Activated CD8-positive, alpha-beta T cell treated with anti-CD3 and anti-CD28 coated beads for 36 hours (primary cell): ENCODE measurements around the gene HAGH. TPM values are rescaled to one million over a fixed set of nuclear protein-coding genes. Genes with fewer than 3 reads are reported as not detected.
"Not testable (repeated sequence)": the region's sequence is repeated elsewhere in the genome, so short reads cannot be mapped to it uniquely, and the experiment has no call there.

ENCODE experiments used
- ATAC-seq: fragments of 200-7000 bp; cut with Tn5 transposase; one replicate; pipeline ENCODE4 v1.10.0; 2021; ENCODE audit warnings: mild to moderate bottlenecking, moderate library complexity
- CTCF ChIA-PET: fragments of 350-600 bp; sonication (Branson Sonifier 250); formaldehyde crosslinking; loops from one replicate; lab custom pipeline; 2021; ENCODE audit warnings: antibody characterized with exemption; lab: Charles Lee
- POLR2A ChIA-PET: fragments of 350-600 bp; sonication (Branson Sonifier 250); formaldehyde crosslinking; loops from one replicate; lab custom pipeline; 2021; ENCODE audit warnings: antibody characterized with exemption; lab: Charles Lee
- DNase-seq: peaks from one replicate; pipeline ENCODE4 v3.0.0-alpha.2; 2020
- H3K27ac Mint-ChIP-seq: one replicate; pipeline ENCODE4 v1.8.0; 2021; ENCODE audit warnings: mild to moderate bottlenecking, mixed read lengths
- H3K27me3 Mint-ChIP-seq: one replicate; pipeline ENCODE4 v1.8.0; 2021; ENCODE audit warnings: mixed read lengths
- H3K36me3 Mint-ChIP-seq: one replicate; pipeline ENCODE4 v1.8.0; 2021; ENCODE audit warnings: low read depth, mixed read lengths
- H3K4me1 Mint-ChIP-seq: one replicate; pipeline ENCODE4 v1.8.0; 2021; ENCODE audit warnings: low read depth, mixed read lengths
- H3K4me3 Mint-ChIP-seq: one replicate; pipeline ENCODE4 v1.8.0; 2021; ENCODE audit warnings: mild to moderate bottlenecking, moderate library complexity, mixed read lengths
- H3K9me3 Mint-ChIP-seq: one replicate; pipeline ENCODE4 v1.8.0; 2021; ENCODE audit warnings: mixed read lengths
- intact Hi-C: fragments of 100-400 bp; cut with micrococcal nuclease; formaldehyde crosslinking; loops from one replicate; pipeline ENCODE4 v1.10.0; 2022
- total RNA-seq, 2 experiments: library from RNA; stranded (reverse); gene quantifications; one replicate each; pipeline ENCODE4 v1.2.3, GENCODE V29; 2021
- TF ChIP-seq, protein P1 (sequence below): fragments of 200-600 bp; IDR thresholded peaks from one replicate; pipeline ENCODE4 v1.8.0; 2022; ENCODE audit warnings: antibody characterized with exemption, mild to moderate bottlenecking

HAGH gene
- 10 to 100 TPM; 32.0 to 35.7 TPM for total RNA-seq

DNA sequence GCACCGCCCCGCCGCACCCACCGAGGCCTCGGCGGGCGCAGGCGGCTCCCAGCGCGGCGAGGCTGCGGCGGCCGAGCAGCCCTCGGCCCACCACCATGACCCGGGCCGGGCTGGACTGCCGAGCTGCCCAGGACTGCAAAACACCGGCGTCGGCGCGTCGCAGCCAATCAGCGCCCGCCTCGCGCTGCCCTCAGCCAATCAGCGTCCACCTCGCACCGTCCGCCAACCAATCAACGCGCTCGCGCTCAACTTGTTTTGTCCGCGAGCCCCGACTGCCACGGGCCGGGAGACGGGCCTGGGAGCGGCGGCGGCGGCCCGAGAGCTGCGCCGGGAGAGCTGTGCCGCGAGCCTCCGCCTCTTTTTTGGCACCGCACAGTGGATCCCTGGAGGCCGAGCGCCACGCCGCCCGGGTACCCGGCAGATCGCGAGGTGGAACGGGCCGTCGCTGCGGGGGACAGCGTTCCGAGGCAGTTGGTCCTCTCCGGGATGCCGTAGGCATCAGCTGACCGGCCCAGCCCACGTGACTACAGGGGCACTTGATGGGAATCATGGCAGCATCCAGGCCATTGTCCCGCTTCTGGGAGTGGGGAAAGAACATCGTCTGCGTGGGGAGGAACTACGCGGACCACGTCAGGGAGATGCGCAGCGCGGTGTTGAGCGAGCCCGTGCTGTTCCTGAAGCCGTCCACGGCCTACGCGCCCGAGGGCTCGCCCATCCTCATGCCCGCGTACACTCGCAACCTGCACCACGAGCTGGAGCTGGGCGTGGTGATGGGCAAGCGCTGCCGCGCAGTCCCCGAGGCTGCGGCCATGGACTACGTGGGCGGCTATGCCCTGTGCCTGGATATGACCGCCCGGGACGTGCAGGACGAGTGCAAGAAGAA lies at the start of gene HAGH, which contains the start of gene FAHD1:
Gene HAGH (minus strand): TSS at position 135 of the 883 bp plus-strand sequence. CDS start 38 bp downstream, at position 97.
Gene FAHD1 (plus strand): TSS at position 516 of the 883 bp plus-strand sequence. CDS start 33 bp downstream, at position 549.
- Mint-ChIP-seq H3K9me3 (no peaks in the 10 kb centered on the region), H3K36me3 (peaks cover 4% of the 10 kb centered on the region), H3K4me1 (peaks cover 42% of the 10 kb centered on the region)

DNA sequence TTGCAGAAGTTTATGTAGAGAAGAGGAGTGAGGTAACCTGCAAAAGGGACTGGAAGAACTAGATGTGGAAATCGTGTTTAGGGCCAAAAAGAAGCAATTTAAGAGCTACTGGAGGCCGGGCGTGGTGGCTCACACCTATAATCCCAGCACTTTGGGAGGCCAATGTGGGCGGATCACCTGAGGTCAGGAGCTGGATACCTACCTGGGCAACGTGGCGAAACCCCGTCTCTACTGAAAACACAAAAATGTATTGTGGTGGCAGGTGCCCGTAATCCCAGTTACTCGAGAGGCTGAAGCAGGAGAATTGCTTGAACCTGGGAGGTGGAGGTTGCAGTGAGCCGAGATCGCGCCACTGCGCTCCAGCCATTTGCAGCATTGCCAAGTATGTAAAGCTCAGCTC lies 49.4 kb upstream of the HAGH start:
- POLR2A ChIA-PET: interaction anchor here (0.6 kb wide), 1 partner anchor 94 kb away, joined by 3 read pairs; no protein-coding TSS in a partner anchor
- peaks cover 21% of the 10 kb centered on the region for H3K27me3 Mint-ChIP-seq
- H3K9me3 Mint-ChIP-seq, H3K36me3 Mint-ChIP-seq, H3K4me3 Mint-ChIP-seq, DNase-seq, H3K4me1 Mint-ChIP-seq, intact Hi-C loops, H3K27ac Mint-ChIP-seq, ATAC-seq: not testable (repeated sequence)
- CTCF ChIA-PET: interaction anchor here (1.0 to 4.0 kb wide), 2 partner anchors 12 to 53 kb away, joined by 4 to 15 read pairs; no protein-coding TSS in a partner anchor

More for the DNA sequence above, at the start of gene HAGH, which contains the start of gene FAHD1:
- no peaks in the 10 kb centered on the region for H3K27me3 Mint-ChIP-seq
- peak; percentile 86 for ATAC-seq
- DNase-seq: peak; percentile 91
- peak within 1 kb of the TSS; percentile 87 for H3K27ac Mint-ChIP-seq
- ChIA-PET CTCF (interaction anchor here (1.2 to 1.6 kb wide), 3 partner anchors 44 to 121 kb away, joined by 4 to 8 read pairs (median 4); partner anchors contain the start of genes MAPK8IP3, NUBP2 and SPSB3), POLR2A (interaction anchor here (0.8 to 1.3 kb wide), 10 partner anchors 29 to 154 kb away, joined by 3 to 7 read pairs (median 5); partner anchors contain the start of genes EME2, MRPS34, NME3 and NUBP2)
- H3K4me3 Mint-ChIP-seq: peak within 1 kb of the TSS; percentile 98
- TF ChIP-seq, protein P1, sequence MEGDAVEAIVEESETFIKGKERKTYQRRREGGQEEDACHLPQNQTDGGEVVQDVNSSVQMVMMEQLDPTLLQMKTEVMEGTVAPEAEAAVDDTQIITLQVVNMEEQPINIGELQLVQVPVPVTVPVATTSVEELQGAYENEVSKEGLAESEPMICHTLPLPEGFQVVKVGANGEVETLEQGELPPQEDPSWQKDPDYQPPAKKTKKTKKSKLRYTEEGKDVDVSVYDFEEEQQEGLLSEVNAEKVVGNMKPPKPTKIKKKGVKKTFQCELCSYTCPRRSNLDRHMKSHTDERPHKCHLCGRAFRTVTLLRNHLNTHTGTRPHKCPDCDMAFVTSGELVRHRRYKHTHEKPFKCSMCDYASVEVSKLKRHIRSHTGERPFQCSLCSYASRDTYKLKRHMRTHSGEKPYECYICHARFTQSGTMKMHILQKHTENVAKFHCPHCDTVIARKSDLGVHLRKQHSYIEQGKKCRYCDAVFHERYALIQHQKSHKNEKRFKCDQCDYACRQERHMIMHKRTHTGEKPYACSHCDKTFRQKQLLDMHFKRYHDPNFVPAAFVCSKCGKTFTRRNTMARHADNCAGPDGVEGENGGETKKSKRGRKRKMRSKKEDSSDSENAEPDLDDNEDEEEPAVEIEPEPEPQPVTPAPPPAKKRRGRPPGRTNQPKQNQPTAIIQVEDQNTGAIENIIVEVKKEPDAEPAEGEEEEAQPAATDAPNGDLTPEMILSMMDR: no peak
- intact Hi-C loops: no loop called here

GRCh38 chr16:1874854-1875253 lies 48.2 kb upstream of the HAGH start:
- Mint-ChIP-seq H3K27me3 (peaks cover 25% of the 10 kb centered on the region), H3K4me3 (no peak overlapping the region), H3K36me3 (no peaks in the 10 kb centered on the region), H3K27ac (no peak overlapping the region), H3K9me3 (no peaks in the 10 kb centered on the region), H3K4me1 (peaks cover 2% of the 10 kb centered on the region)
- intact Hi-C loops: no loop called here
- no peak for ATAC-seq
- ChIA-PET POLR2A (no interaction called here), CTCF (interaction anchor here (0.6 to 4.0 kb wide), 5 partner anchors 10 to 54 kb away, joined by 3 to 15 read pairs (median 4); no protein-coding TSS in a partner anchor)
- no peak for DNase-seq
- TF ChIP-seq, protein P1: no peak

DNA sequence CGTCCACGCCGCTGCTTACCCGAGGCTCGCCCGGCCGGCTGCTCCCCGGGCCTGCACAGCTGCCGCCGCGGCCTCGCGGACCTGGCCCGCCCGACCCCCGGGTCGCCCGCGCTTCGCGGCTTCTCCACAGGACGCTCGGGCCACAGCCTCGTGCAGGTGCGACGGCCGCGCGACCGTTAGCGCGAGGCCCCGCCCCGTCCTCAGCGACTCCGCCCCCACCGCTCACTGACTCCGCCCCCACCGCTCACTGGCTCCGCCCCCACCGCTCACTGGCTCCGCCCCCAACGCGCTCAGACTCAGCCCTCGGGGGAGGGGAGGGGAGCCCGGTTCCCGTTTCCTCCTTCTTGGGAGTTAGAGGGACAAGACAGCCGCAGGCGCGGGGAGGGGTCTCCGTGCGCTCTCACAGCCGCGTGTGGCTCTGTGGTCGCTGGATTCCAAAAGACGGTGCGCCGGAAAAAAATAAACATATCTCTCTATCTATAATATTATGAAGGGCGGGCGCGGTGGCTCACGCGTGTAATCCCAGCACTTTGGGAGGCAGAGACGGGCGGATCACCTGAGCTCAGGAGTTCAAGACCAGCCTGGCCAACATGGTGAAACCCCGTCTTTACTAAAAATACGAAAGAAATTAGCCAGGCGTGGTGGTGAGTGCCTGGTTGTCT lies 45.5 kb upstream of the HAGH start, which contains the start of gene MEIOB:
Gene MEIOB (minus strand): TSS at position 191 of the 662 bp plus-strand sequence. CDS start 3,989 bp downstream, outside the sequence.
- intact Hi-C loops: no loop called here
- ATAC-seq (peak; percentile 97), DNase-seq (peak; percentile 53)
- TF ChIP-seq, protein P1: no peak
- Mint-ChIP-seq H3K4me3 (peak within 1 kb of the TSS; percentile 54), H3K27ac (no peak within 1 kb of the TSS), H3K36me3 (no peaks in the 10 kb centered on the region), H3K9me3 (no peaks in the 10 kb centered on the region), H3K27me3 (peaks cover 15% of the 10 kb centered on the region), H3K4me1 (peaks cover 2% of the 10 kb centered on the region)
- POLR2A ChIA-PET: interaction anchor here (1.4 kb wide), 1 partner anchor 92 kb away, joined by 3 read pairs; the partner anchor contains the start of gene RPS2
- CTCF ChIA-PET: no interaction called here
